SK-N-MC (cell line): Measurements from ENCODE around the gene FAM53B.

Source experiments
- EZH2 ChIP-seq: fragments of 200-600 bp; sonication (generic); IDR thresholded peaks from one replicate; pipeline ENCODE4 v1.6.1; 2017; ENCODE audit warnings: antibody characterized with exemption
- POLR2AphosphoS5 ChIP-seq: IDR thresholded peaks from 2 replicates; pipeline ENCODE4 v1.6.1; 2012; ENCODE audit warnings: mild to moderate bottlenecking, low read depth, low read length, borderline replicate concordance

DNA sequence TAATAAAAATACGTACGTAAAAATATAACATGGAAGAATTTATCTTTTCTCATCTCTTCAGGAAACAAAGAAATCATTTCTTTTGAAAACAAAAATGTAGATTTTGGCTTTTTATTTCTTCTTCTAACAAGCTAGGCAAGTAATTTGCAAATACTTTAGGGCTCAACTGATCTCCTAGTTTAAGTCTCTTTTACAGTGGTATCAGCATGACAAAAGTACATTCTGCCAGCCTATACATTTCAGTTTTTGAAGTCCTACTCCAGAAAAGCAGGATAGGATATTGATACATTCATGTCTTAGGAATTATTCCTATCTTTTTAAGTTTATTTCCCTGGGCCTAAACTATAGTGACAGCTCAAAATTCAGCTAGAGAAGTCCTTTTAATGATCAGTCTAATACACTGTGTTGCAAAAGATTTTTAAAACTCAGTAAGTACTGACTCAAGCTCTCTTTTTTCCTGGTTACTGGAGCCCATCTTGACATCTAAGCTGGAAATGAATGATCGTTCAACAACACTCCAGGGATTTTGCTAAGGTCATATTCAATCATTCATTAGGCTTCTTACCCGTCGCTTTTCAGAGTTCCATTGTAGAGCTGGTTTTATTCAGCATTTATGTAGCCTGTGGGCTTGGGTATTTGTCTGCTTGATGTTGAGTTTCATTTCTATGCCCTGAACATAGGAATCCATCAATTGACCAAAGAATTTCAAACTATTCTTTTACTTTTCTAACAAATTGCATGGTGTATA, 12.2 kb upstream of the FAM53B start:
- TF ChIP-seq EZH2 (no peak), POLR2AphosphoS5 (no peak)
